Adrenal gland (tissue), 5 donors: ENCODE measurements around the gene SRMS.

Experiments used
- POLR2A ChIP-seq, 2 donors: fragments of 450-650 bp; IDR thresholded peaks; one replicate each; pipeline ENCODE4 v1.6.1; 2017; ENCODE audit warnings: antibody characterized with exemption in 2 of 2, mild to moderate bottlenecking in 2 of 2, moderate library complexity in 1 of 2
- TF ChIP-seq, protein P1 (sequence below), 6 experiments: fragments of 450-650 bp in 4 of 6; fragments of 200-600 bp in 2 of 6; sonication (generic) in 1 of 6; IDR thresholded peaks; 1 replicate in 5 of 6; 2 replicates in 1 of 6; pipeline versions ENCODE4 v1.5.1 to v1.8.0; 2016 to 2021; ENCODE audit warnings: antibody characterized with exemption in 6 of 6, mild to moderate bottlenecking in 2 of 6, moderate library complexity in 1 of 6
- donor health status: DM: no; HTN: no; CAD: no.

DNA sequence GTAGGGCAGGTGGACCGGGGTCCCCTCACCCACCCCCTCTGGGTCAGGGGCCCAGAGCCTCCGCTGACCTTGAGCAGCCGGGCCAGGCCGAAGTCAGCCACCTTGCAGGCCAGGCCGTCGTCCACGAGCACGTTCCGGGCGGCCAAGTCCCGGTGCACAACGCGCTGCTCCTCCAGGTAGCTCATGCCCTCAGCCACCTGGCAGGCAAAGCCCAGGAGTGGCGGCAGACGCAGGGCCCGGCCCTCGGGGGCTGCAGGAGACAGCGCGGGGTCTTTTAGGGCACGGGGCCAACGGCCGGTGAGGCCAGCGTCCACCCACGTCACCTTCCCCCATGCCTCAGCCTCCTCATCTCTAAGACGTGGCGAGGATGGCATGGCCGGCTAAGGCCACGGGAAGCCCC lies 6.2 kb downstream of the SRMS start:
- TF ChIP-seq, protein P1, sequence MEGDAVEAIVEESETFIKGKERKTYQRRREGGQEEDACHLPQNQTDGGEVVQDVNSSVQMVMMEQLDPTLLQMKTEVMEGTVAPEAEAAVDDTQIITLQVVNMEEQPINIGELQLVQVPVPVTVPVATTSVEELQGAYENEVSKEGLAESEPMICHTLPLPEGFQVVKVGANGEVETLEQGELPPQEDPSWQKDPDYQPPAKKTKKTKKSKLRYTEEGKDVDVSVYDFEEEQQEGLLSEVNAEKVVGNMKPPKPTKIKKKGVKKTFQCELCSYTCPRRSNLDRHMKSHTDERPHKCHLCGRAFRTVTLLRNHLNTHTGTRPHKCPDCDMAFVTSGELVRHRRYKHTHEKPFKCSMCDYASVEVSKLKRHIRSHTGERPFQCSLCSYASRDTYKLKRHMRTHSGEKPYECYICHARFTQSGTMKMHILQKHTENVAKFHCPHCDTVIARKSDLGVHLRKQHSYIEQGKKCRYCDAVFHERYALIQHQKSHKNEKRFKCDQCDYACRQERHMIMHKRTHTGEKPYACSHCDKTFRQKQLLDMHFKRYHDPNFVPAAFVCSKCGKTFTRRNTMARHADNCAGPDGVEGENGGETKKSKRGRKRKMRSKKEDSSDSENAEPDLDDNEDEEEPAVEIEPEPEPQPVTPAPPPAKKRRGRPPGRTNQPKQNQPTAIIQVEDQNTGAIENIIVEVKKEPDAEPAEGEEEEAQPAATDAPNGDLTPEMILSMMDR (IDR thresholded peaks at IDR 0.05) = no peak
- no peak for TF ChIP-seq POLR2A (IDR thresholded peaks at IDR 0.05)
